Measurements from ENCODE around the gene NDE1.
"Not testable (repeated sequence)": the region's sequence is repeated elsewhere in the genome, so short reads cannot be mapped to it uniquely, and the experiment has no call there.

Gene NDE1

GRCh38 chr16:15650019-15650697, at the start of gene NDE1:
Gene NDE1 (plus strand): TSS chr16:15650245. CDS start chr16:15664779, 14,534 bp downstream.
- H3K27ac ChIP-seq = peak within 1 kb of the TSS; percentile 99

GRCh38 chr16:15601212-15601879, 48.7 kb upstream of the NDE1 start:
- DNase-seq (ENCODE audit: low read depth, low spot score) = no peak
- no peak overlapping the region for H3K27ac ChIP-seq

More at GRCh38 chr16:15650019-15650697, at the start of gene NDE1:
- DNase-seq (ENCODE audit: low read depth, low spot score) = no peak

GRCh38 chr16:15602285-15603044, 47.6 kb upstream of the NDE1 start:
- H3K27ac ChIP-seq = no peak overlapping the region
- DNase-seq (ENCODE audit: low read depth, low spot score) = no peak

GRCh38 chr16:15604460-15605440, 45.3 kb upstream of the NDE1 start:
- DNase-seq (ENCODE audit: low read depth, low spot score) = no peak
- peak overlapping the region; percentile 29 for H3K27ac ChIP-seq

GRCh38 chr16:15605839-15606517, 44.1 kb upstream of the NDE1 start:
- no peak for DNase-seq (ENCODE audit: low read depth, low spot score)
- H3K27ac ChIP-seq = peak overlapping the region; percentile 27

- peak overlapping the region; percentile 27 for H3K27ac ChIP-seq
- no peak for DNase-seq (ENCODE audit: low read depth, low spot score)
These were observed 43.4 kb upstream of the NDE1 start for GRCh38 chr16:15606518-15607220.

- peak overlapping the region; percentile 39 for H3K27ac ChIP-seq
- DNase-seq (ENCODE audit: low read depth, low spot score) = not testable (repeated sequence)
These were observed 42.8 kb upstream of the NDE1 start for GRCh38 chr16:15607221-15607699.

- DNase-seq (ENCODE audit: low read depth, low spot score) = no peak
- H3K27ac ChIP-seq = peak overlapping the region; percentile 39
These were observed 42.2 kb upstream of the NDE1 start for GRCh38 chr16:15607700-15608396.

- peak overlapping the region; percentile 39 for H3K27ac ChIP-seq
These were observed 41.4 kb upstream of the NDE1 start for GRCh38 chr16:15608398-15609285.

GRCh38 chr16:15609286-15609649, 40.8 kb upstream of the NDE1 start:
- DNase-seq (ENCODE audit: low read depth, low spot score) = no peak
- H3K27ac ChIP-seq = no peak overlapping the region

More at GRCh38 chr16:15608398-15609285, 41.4 kb upstream of the NDE1 start:
- no peak for DNase-seq (ENCODE audit: low read depth, low spot score)

GRCh38 chr16:15610369-15610871, 39.6 kb upstream of the NDE1 start:
- DNase-seq (ENCODE audit: low read depth, low spot score) = no peak
- no peak overlapping the region for H3K27ac ChIP-seq

- H3K27ac ChIP-seq = no peak overlapping the region
- no peak for DNase-seq (ENCODE audit: low read depth, low spot score)
These were observed 38.4 kb upstream of the NDE1 start for GRCh38 chr16:15611610-15612009.

GRCh38 chr16:15613676-15614075, 36.4 kb upstream of the NDE1 start:
- no peak for DNase-seq (ENCODE audit: low read depth, low spot score)
- H3K27ac ChIP-seq = peak overlapping the region; percentile 86

GRCh38 chr16:15616012-15616411, 34.0 kb upstream of the NDE1 start:
- no peak for DNase-seq (ENCODE audit: low read depth, low spot score)
- H3K27ac ChIP-seq = no peak overlapping the region

- no peak for DNase-seq (ENCODE audit: low read depth, low spot score)
- no peak overlapping the region for H3K27ac ChIP-seq
These were observed 33.4 kb upstream of the NDE1 start for GRCh38 chr16:15616475-15617165.

- no peak for DNase-seq (ENCODE audit: low read depth, low spot score)
- H3K27ac ChIP-seq = no peak overlapping the region
These were observed 32.1 kb upstream of the NDE1 start for GRCh38 chr16:15617901-15618300.
